Caco-2 (cell line): ENCODE data around the gene CAPN2. TPM values are rescaled to one million over a fixed set of nuclear protein-coding genes. Genes with fewer than 3 reads are reported as not detected.

Experiments
- BruUV-seq: library from RNA; stranded (reverse); fragments of 400-500 nt; replicated peaks from 2 replicates; lab custom pipeline; 2021; lab: Mats Ljungman, UMichigan
- CTCF ChIA-PET: fragments of 300-600 bp; sonication (Branson Sonifier 250); formaldehyde crosslinking; loops from one replicate; lab custom pipeline; 2022; ENCODE audit warnings: antibody characterized with exemption; lab: Charles Lee
- POLR2A ChIA-PET: fragments of 300-600 bp; sonication (Branson Sonifier 250); formaldehyde crosslinking; loops from one replicate; lab custom pipeline; 2022; ENCODE audit warnings: antibody characterized with exemption; lab: Charles Lee
- DNase-seq, 2 experiments: peaks; one replicate each; pipeline versions ENCODE4 v3.0.0 to v3.0.0-alpha.2; 2020 to 2022
- H3K27me3 ChIP-seq: replicated peaks from 2 replicates; pipeline ENCODE4 v1.6.0; 2011; ENCODE audit warnings: low read length; ENCODE audit not compliant: control insufficient read depth, insufficient read depth
- H3K36me3 ChIP-seq: 2 replicates; pipeline ENCODE4 v1.5.1; 2011; ENCODE audit warnings: low read length; ENCODE audit not compliant: control insufficient read depth, insufficient read depth
- H3K4me1 ChIP-seq: fragments of 250-450 bp; sonication (Bioruptor Pico); 2 replicates; pipeline ENCODE4 v1.5.1; 2020; ENCODE audit warnings: mild to moderate bottlenecking
- H3K4me3 ChIP-seq: 2 replicates; pipeline ENCODE4 v1.5.1; 2011; ENCODE audit warnings: low read depth, mild to moderate bottlenecking, control low read depth, low read length
- H3K9me3 ChIP-seq: fragments of 250-450 bp; sonication (Bioruptor Pico); 2 replicates; pipeline ENCODE4 v1.5.1; 2020; ENCODE audit warnings: mild to moderate bottlenecking, moderate library complexity
- H3K27ac Mint-ChIP-seq: one replicate; pipeline ENCODE4 v1.8.0; 2022; ENCODE audit warnings: mixed read lengths; ENCODE audit not compliant: unreplicated experiment
- H3K27me3 Mint-ChIP-seq: one replicate; pipeline ENCODE4 v1.8.0; 2022; ENCODE audit warnings: mixed read lengths; ENCODE audit not compliant: insufficient read depth, unreplicated experiment
- H3K36me3 Mint-ChIP-seq: one replicate; pipeline ENCODE4 v1.8.0; 2022; ENCODE audit warnings: mild to moderate bottlenecking, mixed read lengths; ENCODE audit not compliant: insufficient read depth, unreplicated experiment
- H3K4me1 Mint-ChIP-seq: one replicate; pipeline ENCODE4 v1.8.0; 2022; ENCODE audit warnings: low read depth, mixed read lengths; ENCODE audit not compliant: unreplicated experiment
- H3K4me3 Mint-ChIP-seq: one replicate; pipeline ENCODE4 v1.8.0; 2022; ENCODE audit warnings: mild to moderate bottlenecking, moderate library complexity, mixed read lengths; ENCODE audit not compliant: unreplicated experiment
- H3K9me3 Mint-ChIP-seq: one replicate; pipeline ENCODE4 v1.8.0; 2022; ENCODE audit warnings: mixed read lengths; ENCODE audit not compliant: unreplicated experiment
- CTCF ChIP-seq, 2 experiments: fragments of 200-600 bp in 1 of 2; IDR thresholded peaks; 1 replicate in 1 of 2; 2 replicates in 1 of 2; pipeline versions ENCODE4 v1.5.1 to v1.8.0; 2011 to 2022; ENCODE audit warnings: antibody characterized with exemption in 1 of 2, control low read depth in 1 of 2, inconsistent platforms in 1 of 2, low read depth in 1 of 2, low read length in 1 of 2, mild to moderate bottlenecking in 1 of 2, moderate library complexity in 1 of 2; ENCODE audit not compliant: insufficient read depth in 1 of 2, severe bottlenecking in 1 of 2, unreplicated experiment in 1 of 2
- intact Hi-C: fragments of 100-400 bp; cut with micrococcal nuclease; formaldehyde crosslinking; loops from one replicate; pipeline ENCODE4 v1.10.0; 2022; ENCODE audit not compliant: unreplicated experiment
- total RNA-seq: library from RNA; stranded (reverse); gene quantifications from 2 replicates; pipeline ENCODE4 v1.2.3, GENCODE V29; 2022

Gene CAPN2
- total RNA-seq, 1 experiment from 2014 or later, result 157 TPM

GRCh38 chr1:223760833-223761232, 48.5 kb downstream of the CAPN2 start:
- ChIA-PET CTCF (interaction anchor here (0.6 to 1.3 kb wide), 3 partner anchors 9 to 50 kb away, joined by 3 read pairs; partner anchors contain the start of gene CAPN2), POLR2A (interaction anchor here (0.7 kb wide), 1 partner anchor 85 kb away, joined by 3 read pairs; no protein-coding TSS in a partner anchor)
- peak overlapping the region; percentile 60 for H3K27ac Mint-ChIP-seq
- H3K36me3 Mint-ChIP-seq, result peaks cover 88% of the 10 kb centered on the region
- H3K27me3 Mint-ChIP-seq, result no peaks in the 10 kb centered on the region
- Histone ChIP-seq H3K36me3 (peaks cover 3% of the 10 kb centered on the region; the same call in 1 of the 2 replicates), H3K9me3 (no peaks in the 10 kb centered on the region), H3K4me3 (no peak overlapping the region), H3K27me3 (no peaks in the 10 kb centered on the region), H3K4me1 (peaks cover 70% of the 10 kb centered on the region)
- BruUV-seq, result no TSS peak
- no peak for TF ChIP-seq CTCF (IDR thresholded peaks at IDR 0.05; ENCODE audit: insufficient read depth in 1 of 2, low read depth in 1 of 2, low read length in 1 of 2, severe bottlenecking in 1 of 2, unreplicated experiment in 1 of 2)
- H3K9me3 Mint-ChIP-seq, result no peaks in the 10 kb centered on the region
- DNase-seq, result no peak
- H3K4me1 Mint-ChIP-seq, result peaks cover 44% of the 10 kb centered on the region
- intact Hi-C loops, result no loop called here
- no peak overlapping the region for H3K4me3 Mint-ChIP-seq

GRCh38 chr1:223761411-223761810, 49.1 kb downstream of the CAPN2 start:
- peaks cover 44% of the 10 kb centered on the region for H3K4me1 Mint-ChIP-seq

GRCh38 chr1:223763251-223763650, 50.9 kb downstream of the CAPN2 start:
- Histone ChIP-seq H3K4me3 (no peak overlapping the region), H3K36me3 (peaks cover 2% of the 10 kb centered on the region; the same call in 1 of the 2 replicates), H3K27me3 (no peaks in the 10 kb centered on the region), H3K9me3 (no peaks in the 10 kb centered on the region), H3K4me1 (peaks cover 77% of the 10 kb centered on the region)
- Mint-ChIP-seq H3K27me3 (no peaks in the 10 kb centered on the region), H3K4me3 (no peak overlapping the region), H3K9me3 (no peaks in the 10 kb centered on the region), H3K36me3 (peaks cover 80% of the 10 kb centered on the region), H3K4me1 (peaks cover 44% of the 10 kb centered on the region), H3K27ac (peak overlapping the region; percentile 79)
- POLR2A ChIA-PET, result interaction anchor here (0.6 kb wide), 1 partner anchor 74 kb away, joined by 3 read pairs; no protein-coding TSS in a partner anchor
- no peak for DNase-seq
- no TSS peak for BruUV-seq
- intact Hi-C loops, result no loop called here
- no peak for TF ChIP-seq CTCF (IDR thresholded peaks at IDR 0.05; ENCODE audit: insufficient read depth in 1 of 2, low read depth in 1 of 2, low read length in 1 of 2, severe bottlenecking in 1 of 2, unreplicated experiment in 1 of 2)
- CTCF ChIA-PET, result no interaction called here

More at GRCh38 chr1:223761411-223761810, 49.1 kb downstream of the CAPN2 start:
- H3K27me3 ChIP-seq, result no peaks in the 10 kb centered on the region
- no peaks in the 10 kb centered on the region for H3K9me3 ChIP-seq
- no peak for TF ChIP-seq CTCF (IDR thresholded peaks at IDR 0.05; ENCODE audit: insufficient read depth in 1 of 2, low read depth in 1 of 2, low read length in 1 of 2, severe bottlenecking in 1 of 2, unreplicated experiment in 1 of 2)
- Mint-ChIP-seq H3K36me3 (peaks cover 88% of the 10 kb centered on the region), H3K27me3 (no peaks in the 10 kb centered on the region), H3K9me3 (no peaks in the 10 kb centered on the region), H3K4me3 (no peak overlapping the region), H3K27ac (peak overlapping the region; percentile 60)
- ChIA-PET CTCF (interaction anchor here (0.9 to 1.3 kb wide), 2 partner anchors 9 to 49 kb away, joined by 3 read pairs; partner anchors contain the start of gene CAPN2), POLR2A (no interaction called here)
- DNase-seq, result peak in 1 of 2 experiments; percentile 62
- H3K4me1 ChIP-seq, result peaks cover 75% of the 10 kb centered on the region
- intact Hi-C loops, result no loop called here
- TSS peak; percentile 12 for BruUV-seq
- no peak overlapping the region for H3K4me3 ChIP-seq
- peaks cover 2% of the 10 kb centered on the region; the same call in 1 of the 2 replicates for H3K36me3 ChIP-seq
